SU-DHL-6 (cell line): ENCODE measurements around the gene MDM2.

Experiments
- H2AFZ ChIP-seq: fragments of 200-600 bp; sonication (generic); 2 replicates; pipeline ENCODE4 v1.6.1; 2014; ENCODE audit warnings: low read depth, mild to moderate bottlenecking, moderate library complexity, mixed read lengths, antibody characterized with exemption, low read length; ENCODE audit not compliant: severe bottlenecking
- H3F3A ChIP-seq: fragments of 200-600 bp; shearing (Covaris generic); 2 replicates; pipeline ENCODE4 v1.6.0; 2016; ENCODE audit warnings: antibody characterized with exemption, mild to moderate bottlenecking; ENCODE audit not compliant: insufficient read depth
- H3K27ac ChIP-seq: fragments of 200-600 bp; sonication (generic); 2 replicates; pipeline ENCODE4 v1.5.1; 2016; ENCODE audit warnings: low read depth, mild to moderate bottlenecking, low read length, moderate library complexity, mixed read lengths
- H3K27me3 ChIP-seq: fragments of 200-600 bp; sonication (generic), shearing (Covaris generic); 2 replicates; pipeline ENCODE4 v1.6.0; 2014; ENCODE audit warnings: mild to moderate bottlenecking, low read length
- H3K36me3 ChIP-seq: fragments of 200-600 bp; sonication (generic); 2 replicates; pipeline ENCODE4 v1.6.1; 2014; ENCODE audit warnings: mild to moderate bottlenecking, low read length, mixed read lengths
- H3K4me2 ChIP-seq: fragments of 300-600, 200-600 bp; shearing (Covaris generic), sonication (generic); 2 replicates; pipeline ENCODE4 v1.6.0; 2014; ENCODE audit warnings: low read length, low read depth, mild to moderate bottlenecking; ENCODE audit not compliant: poor library complexity, severe bottlenecking
- H3K4me3 ChIP-seq: fragments of 200-600 bp; sonication (generic); 2 replicates; pipeline ENCODE4 v1.5.1; 2014; ENCODE audit warnings: antibody characterized with exemption, low read length, mild to moderate bottlenecking, mixed read lengths; ENCODE audit not compliant: insufficient read depth, poor library complexity, severe bottlenecking
- H3K79me2 ChIP-seq: fragments of 200-600 bp; sonication (generic); 2 replicates; pipeline ENCODE4 v1.6.1; 2014; ENCODE audit warnings: mild to moderate bottlenecking, low read length, moderate library complexity; ENCODE audit not compliant: insufficient read depth
- H3K9ac ChIP-seq: fragments of 200-600 bp; sonication (generic); 2 replicates; pipeline ENCODE4 v1.7.0; 2014; ENCODE audit warnings: mild to moderate bottlenecking, low read length
- H3K9me2 ChIP-seq: fragments of 200-600 bp; sonication (generic); replicated peaks from 2 replicates; pipeline ENCODE4 v1.6.1; 2014; ENCODE audit warnings: low read length; ENCODE audit not compliant: insufficient read depth
- H3K9me3 ChIP-seq: fragments of 200-600 bp; sonication (generic); 2 replicates; pipeline ENCODE4 v1.6.1; 2014; ENCODE audit warnings: low read length, mixed read lengths; ENCODE audit not compliant: insufficient read depth
- H4K20me1 ChIP-seq: fragments of 200-600 bp; sonication (generic); 2 replicates; pipeline ENCODE4 v1.6.1; 2014; ENCODE audit warnings: low read depth, mild to moderate bottlenecking, antibody characterized with exemption, low read length, moderate library complexity, mixed read lengths
- EZH2phosphoT487 ChIP-seq: fragments of 200-600 bp; sonication (generic), shearing (Covaris generic); conservative IDR thresholded peaks from 2 replicates; pipeline ENCODE4 v1.6.1; 2018; ENCODE audit warnings: mild to moderate bottlenecking, antibody characterized with exemption, low read length, moderate library complexity, mixed read lengths
- TF ChIP-seq, protein P1 (sequence below): fragments of 200-600 bp; sonication (generic); IDR thresholded peaks from one replicate; pipeline ENCODE4 v1.5.1; 2017; ENCODE audit warnings: antibody characterized with exemption, mild to moderate bottlenecking, low read length, moderate library complexity; ENCODE audit not compliant: insufficient read depth, poor library complexity, severe bottlenecking

The MDM2 gene

DNA sequence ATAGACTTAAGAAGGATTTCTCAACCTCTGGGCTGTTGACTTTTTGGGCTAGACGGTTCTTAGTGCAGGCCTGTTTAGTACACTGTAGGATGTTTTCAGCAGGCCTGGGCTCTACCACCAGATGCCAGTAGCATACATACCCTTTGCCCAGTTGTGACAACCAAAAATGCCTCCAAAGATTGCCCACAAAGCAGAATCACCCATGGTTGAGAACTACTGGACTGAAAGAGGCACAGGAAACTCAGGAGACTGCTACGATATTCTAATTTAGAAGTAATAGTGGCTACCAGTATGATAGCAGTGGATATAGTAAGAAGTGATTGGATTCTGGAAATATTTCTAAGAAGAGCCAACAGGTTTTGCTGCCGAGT lies 46.5 kb upstream of the MDM2 start:
- Histone ChIP-seq H3K4me3 (no peak overlapping the region), H3K27me3 (no peaks in the 10 kb centered on the region), H3K4me2 (no peak overlapping the region), H3K9me3 (no peaks in the 10 kb centered on the region), H3K9ac (no peak overlapping the region), H3F3A (no peaks in the 10 kb centered on the region), H3K36me3 (peaks cover 4% of the 10 kb centered on the region; the same call in 1 of the 2 replicates), H4K20me1 (no peaks in the 10 kb centered on the region), H3K79me2 (no peaks in the 10 kb centered on the region), H3K27ac (no peak overlapping the region), H2AFZ (no peak overlapping the region), H3K9me2 (no peaks in the 10 kb centered on the region)
- TF ChIP-seq, protein P1, sequence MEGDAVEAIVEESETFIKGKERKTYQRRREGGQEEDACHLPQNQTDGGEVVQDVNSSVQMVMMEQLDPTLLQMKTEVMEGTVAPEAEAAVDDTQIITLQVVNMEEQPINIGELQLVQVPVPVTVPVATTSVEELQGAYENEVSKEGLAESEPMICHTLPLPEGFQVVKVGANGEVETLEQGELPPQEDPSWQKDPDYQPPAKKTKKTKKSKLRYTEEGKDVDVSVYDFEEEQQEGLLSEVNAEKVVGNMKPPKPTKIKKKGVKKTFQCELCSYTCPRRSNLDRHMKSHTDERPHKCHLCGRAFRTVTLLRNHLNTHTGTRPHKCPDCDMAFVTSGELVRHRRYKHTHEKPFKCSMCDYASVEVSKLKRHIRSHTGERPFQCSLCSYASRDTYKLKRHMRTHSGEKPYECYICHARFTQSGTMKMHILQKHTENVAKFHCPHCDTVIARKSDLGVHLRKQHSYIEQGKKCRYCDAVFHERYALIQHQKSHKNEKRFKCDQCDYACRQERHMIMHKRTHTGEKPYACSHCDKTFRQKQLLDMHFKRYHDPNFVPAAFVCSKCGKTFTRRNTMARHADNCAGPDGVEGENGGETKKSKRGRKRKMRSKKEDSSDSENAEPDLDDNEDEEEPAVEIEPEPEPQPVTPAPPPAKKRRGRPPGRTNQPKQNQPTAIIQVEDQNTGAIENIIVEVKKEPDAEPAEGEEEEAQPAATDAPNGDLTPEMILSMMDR: no peak
- TF ChIP-seq EZH2phosphoT487: no peak

GRCh38 chr12:68761901-68762630 lies 45.9 kb upstream of the MDM2 start:
- H3K9me2 ChIP-seq: no peaks in the 10 kb centered on the region
- H3K4me3 ChIP-seq: no peak overlapping the region
- H3K27me3 ChIP-seq: no peaks in the 10 kb centered on the region

GRCh38 chr12:68762691-68763090 lies 45.3 kb upstream of the MDM2 start:
- peaks cover 4% of the 10 kb centered on the region; the same call in 1 of the 2 replicates for H3K36me3 ChIP-seq
- no peak overlapping the region for H3K4me2 ChIP-seq
- H3K27me3 ChIP-seq: no peaks in the 10 kb centered on the region
- H3K27ac ChIP-seq: no peak overlapping the region
- 0 out of 2 replicates have a peak, but pooled peaks cover 3% of the 10 kb centered on the region for H3F3A ChIP-seq
- TF ChIP-seq, protein P1: no peak
- no peak for TF ChIP-seq EZH2phosphoT487
- no peaks in the 10 kb centered on the region for H4K20me1 ChIP-seq
- no peaks in the 10 kb centered on the region for H3K9me3 ChIP-seq
- H3K4me3 ChIP-seq: no peak overlapping the region
- H3K9ac ChIP-seq: no peak overlapping the region
- H3K79me2 ChIP-seq: no peaks in the 10 kb centered on the region
- no peaks in the 10 kb centered on the region for H3K9me2 ChIP-seq
- H2AFZ ChIP-seq: no peak overlapping the region

More at GRCh38 chr12:68761901-68762630, 45.9 kb upstream of the MDM2 start:
- Histone ChIP-seq H3K79me2 (no peaks in the 10 kb centered on the region), H4K20me1 (no peaks in the 10 kb centered on the region), H3K9me3 (no peaks in the 10 kb centered on the region), H3K4me2 (no peak overlapping the region), H3F3A (no peaks in the 10 kb centered on the region), H2AFZ (no peak overlapping the region), H3K27ac (no peak overlapping the region), H3K9ac (no peak overlapping the region), H3K36me3 (peaks cover 4% of the 10 kb centered on the region; the same call in 1 of the 2 replicates)
- TF ChIP-seq, protein P1: no peak
- no peak for TF ChIP-seq EZH2phosphoT487
